GM12878 (cell line): ENCODE data around the gene FOXJ1. TPM values are rescaled to one million over a fixed set of nuclear protein-coding genes. Genes with fewer than 3 reads are reported as not detected.

Source experiments
- ATAC-seq: fragments of 200-7000 bp; cut with Tn5 transposase; 3 replicates; pipeline ENCODE4 v1.9.1; 2020; ENCODE audit warnings: mild to moderate bottlenecking, moderate library complexity
- BruUV-seq: library from RNA; stranded (reverse); fragments of 400-500 nt; replicated peaks from 2 replicates; lab custom pipeline; 2021; lab: Mats Ljungman, UMichigan
- CTCF ChIA-PET: fragments of 300-600 bp; sonication (Branson Sonifier 250); formaldehyde crosslinking; extraction: SDS; loops from one replicate; lab custom pipeline; 2021; ENCODE audit warnings: inconsistent platforms; lab: Yijun Ruan, JAX
- POLR2A ChIA-PET: fragments of 350-600 bp; formaldehyde crosslinking; extraction: SDS; loops from one replicate; lab custom pipeline; 2021; ENCODE audit warnings: inconsistent platforms; lab: Charles Lee
- RAD21 ChIA-PET: fragments of 300-600 bp; sonication (Branson Sonifier 250); formaldehyde crosslinking; loops from one replicate; lab custom pipeline; 2023; ENCODE audit warnings: antibody characterized with exemption; ENCODE audit not compliant: unreplicated experiment; lab: Charles Lee
- SMC1A ChIA-PET: fragments of 300-600 bp; sonication (Branson Sonifier 250); formaldehyde crosslinking; loops from one replicate; lab custom pipeline; 2023; ENCODE audit not compliant: unreplicated experiment, uncharacterized antibody; lab: Charles Lee
- DNase-seq: peaks from one replicate; pipeline ENCODE4 v3.0.0-alpha.2; 2011; ENCODE audit warnings: low read depth, low spot score
- FAIRE-seq: peaks from 3 replicates; lab custom pipeline; 2011; peaks lifted over from hg19 to GRCh38; lab: Jason Lieb, UNC
- H2AFZ ChIP-seq: 2 replicates; pipeline ENCODE4 v1.6.0; 2011; ENCODE audit warnings: low read depth, low read length, control low read depth; ENCODE audit not compliant: control insufficient read depth
- H3K27ac ChIP-seq: 2 replicates; pipeline ENCODE4 v1.5.1; 2011; ENCODE audit warnings: control low read depth; ENCODE audit not compliant: control insufficient read depth, insufficient read depth
- H3K27me3 ChIP-seq, 2 experiments: replicated peaks in 1 of 2; 2 replicates each; pipeline versions ENCODE4 v1.6.0 to v1.6.1; 2011; ENCODE audit warnings: low read length in 1 of 2; ENCODE audit not compliant: control insufficient read depth in 2 of 2, insufficient read depth in 2 of 2
- H3K36me3 ChIP-seq, 2 experiments: 2 replicates each; pipeline ENCODE4 v1.5.1; 2011; ENCODE audit warnings: low read length in 1 of 2; ENCODE audit not compliant: control insufficient read depth in 2 of 2, insufficient read depth in 2 of 2
- H3K4me1 ChIP-seq: 2 replicates; pipeline ENCODE4 v1.6.1; 2011; ENCODE audit warnings: mild to moderate bottlenecking, low read length, moderate library complexity, mixed read lengths; ENCODE audit not compliant: control insufficient read depth, insufficient read depth
- H3K4me2 ChIP-seq: 2 replicates; pipeline ENCODE4 v1.6.0; 2011; ENCODE audit warnings: control low read depth; ENCODE audit not compliant: control insufficient read depth, insufficient read depth
- H3K4me3 ChIP-seq: fragments of 200-600 bp; sonication (generic); 2 replicates; pipeline ENCODE4 v1.5.1; 2016
- H3K79me2 ChIP-seq: 2 replicates; pipeline ENCODE4 v1.6.0; 2011; ENCODE audit warnings: low read length; ENCODE audit not compliant: control insufficient read depth, insufficient read depth
- H3K9ac ChIP-seq: 2 replicates; pipeline ENCODE4 v1.8.0; 2011; ENCODE audit warnings: low read length, control low read depth, mixed read lengths; ENCODE audit not compliant: control insufficient read depth, insufficient read depth
- H3K9me3 ChIP-seq: replicated peaks from 3 replicates; pipeline ENCODE4 v1.5.1; 2011; ENCODE audit warnings: mild to moderate bottlenecking, low read length; ENCODE audit not compliant: control insufficient read depth, insufficient read depth
- H4K20me1 ChIP-seq: 2 replicates; pipeline ENCODE4 v1.6.0; 2011; ENCODE audit not compliant: control insufficient read depth, insufficient read depth
- BCL11A ChIP-seq: IDR thresholded peaks from 2 replicates; pipeline ENCODE4 v1.6.1; 2011; ENCODE audit warnings: low read depth, low read length
- BHLHE40 ChIP-seq, 2 experiments: fragments of 450-650 bp in 1 of 2; IDR thresholded peaks; 2 replicates each; pipeline ENCODE4 v1.6.1; 2011 to 2017; ENCODE audit warnings: low read depth in 2 of 2, borderline replicate concordance in 1 of 2, improper control_type of control experiment in 1 of 2, low read length in 1 of 2, mild to moderate bottlenecking in 1 of 2
- E2F8 ChIP-seq: fragments of 450-650 bp; IDR thresholded peaks from 2 replicates; pipeline ENCODE4 v1.6.1; 2018; ENCODE audit warnings: mild to moderate bottlenecking, low read depth, moderate library complexity; ENCODE audit not compliant: partially characterized antibody
- ELK1 ChIP-seq: IDR thresholded peaks from 2 replicates; pipeline ENCODE4 v1.6.1; 2012; ENCODE audit warnings: low read depth, low read length, improper control_type of control experiment
- ETV6 ChIP-seq, 2 experiments: fragments of 450-650 bp in 1 of 2; IDR thresholded peaks in 1 of 2; conservative IDR thresholded peaks in 1 of 2; 2 replicates each; pipeline ENCODE4 v1.6.1; 2014; ENCODE audit warnings: antibody characterized with exemption in 1 of 2, borderline replicate concordance in 1 of 2, low read depth in 1 of 2, mild to moderate bottlenecking in 1 of 2, moderate library complexity in 1 of 2
- IRF4 ChIP-seq: IDR thresholded peaks from 2 replicates; pipeline ENCODE4 v1.6.1; 2011; ENCODE audit warnings: low read depth, low read length
- MTA3 ChIP-seq: IDR thresholded peaks from 2 replicates; pipeline ENCODE4 v1.6.1; 2012; ENCODE audit warnings: low read length, inconsistent platforms, borderline replicate concordance
- NFYB ChIP-seq: IDR thresholded peaks from 2 replicates; pipeline ENCODE4 v1.6.1; 2011; ENCODE audit warnings: low read depth, mild to moderate bottlenecking, low read length, improper control_type of control experiment, moderate library complexity; ENCODE audit not compliant: insufficient read depth
- POLR2A ChIP-seq: IDR thresholded peaks from 2 replicates; pipeline ENCODE4 v1.6.1; 2011; ENCODE audit warnings: low read depth, mild to moderate bottlenecking, low read length
- POLR2AphosphoS2 ChIP-seq: IDR thresholded peaks from 2 replicates; pipeline ENCODE4 v1.6.1; 2011; ENCODE audit warnings: low read depth, mild to moderate bottlenecking, low read length, improper control_type of control experiment, moderate library complexity
- RUNX3 ChIP-seq: IDR thresholded peaks from 2 replicates; pipeline ENCODE4 v1.6.1; 2012; ENCODE audit warnings: low read length, inconsistent platforms
- SP1 ChIP-seq: IDR thresholded peaks from one replicate; pipeline ENCODE4 v1.6.1; 2011; ENCODE audit warnings: low read depth, low read length
- ZNF592 ChIP-seq: fragments of 450-650 bp; IDR thresholded peaks from 2 replicates; pipeline ENCODE4 v1.6.1; 2017; ENCODE audit warnings: mild to moderate bottlenecking, moderate library complexity
- WGBS: methylation state at CpG from one replicate; pipeline ENCODE4 v1.1.6; 2016; ENCODE audit warnings: low lambda C conversion rate; ENCODE audit not compliant: insufficient replicate concordance, insufficient coverage; ENCODE audit errors: missing lambda C conversion rate; 5-methylcytosine and 5-hydroxymethylcytosine counted together
- in situ Hi-C: fragments of 300-500 bp; cut with MboI; formaldehyde crosslinking; loops from 9 replicates; pipeline ENCODE4 v1.14.3; 2018; ENCODE audit warnings: mixed read lengths
- intact Hi-C: fragments of 100-400 bp; cut with micrococcal nuclease; formaldehyde crosslinking; loops from one replicate; pipeline ENCODE4 v1.14.2; 2022; ENCODE audit not compliant: unreplicated experiment
- polyA plus RNA-seq, 11 experiments: library from polyadenylated mRNA; depleted of rRNA in 4 of 11; unstranded in 6 of 11; stranded (reverse) in 5 of 11; fragments of >200 nt; fragmentation: Nextera tagmentation in 4 of 11; fragmentation: Illumina TruSeq in 1 of 11; extraction: Ambion mirVana in 4 of 11; extraction: Trizol in 1 of 11; gene quantifications; 1 replicate in 1 of 11; 2 replicates in 10 of 11; pipeline versions ENCODE4 v1.2.1 to v1.2.3, GENCODE V29; 2011 to 2016; ENCODE audit warnings: inconsistent platforms in 2 of 11, missing spikeins in 2 of 11, low read depth in 1 of 11
- total RNA-seq, 4 experiments: library from RNA; depleted of rRNA in 3 of 4; stranded (reverse); fragments of >200 nt in 3 of 4; fragmentation: Illumina TruSeq in 1 of 4; extraction: Trizol in 1 of 4; gene quantifications; 2 replicates each; pipeline versions ENCODE4 v1.2.1 to v1.2.3, GENCODE V29; 2013 to 2021

The FOXJ1 gene
- total and polyA plus RNA-seq, 10 of the 15 experiments (the other 5 are each of a cell fraction or from before 2014, with no cell fraction given), result not detected

GRCh38 chr17:76120658-76121008 is 20.4 kb downstream of the FOXJ1 start:
- Histone ChIP-seq H2AFZ (no peak overlapping the region), H3K9ac (no peak overlapping the region), H3K4me1 (peaks cover 6% of the 10 kb centered on the region), H3K36me3 (no peaks in the 10 kb centered on the region), H3K27ac (no peak overlapping the region), H3K4me2 (no peak overlapping the region), H3K27me3 (no peaks in the 10 kb centered on the region), H3K9me3 (no peaks in the 10 kb centered on the region), H3K4me3 (no peak overlapping the region), H3K79me2 (no peaks in the 10 kb centered on the region), H4K20me1 (no peaks in the 10 kb centered on the region)
- in situ Hi-C loops, result loop anchor here (5.0 kb wide), 1 partner anchor 162 kb away; no protein-coding TSS in a partner anchor
- POLR2A ChIA-PET, result interaction anchor here (0.5 to 0.9 kb wide), 3 partner anchors 159 to 604 kb away, joined by 3 to 5 read pairs (median 3); no protein-coding TSS in a partner anchor
- WGBS, result 61% methylated on average over 5 of the region's 5 CpGs
- ATAC-seq, result no peak
- CTCF ChIA-PET, result interaction anchor here (0.6 to 18.3 kb wide), 15 partner anchors 13 to 277 kb away, joined by 3 to 316 read pairs (median 4); no protein-coding TSS in a partner anchor
- FAIRE-seq, result no peak
- RAD21 ChIA-PET, result interaction anchor here (0.9 to 9.9 kb wide), 6 partner anchors 60 to 177 kb away, joined by 3 to 149 read pairs (median 40); no protein-coding TSS in a partner anchor
- no TSS peak for BruUV-seq
- SMC1A ChIA-PET, result interaction anchor here (0.7 to 9.0 kb wide), 4 partner anchors 10 to 159 kb away, joined by 3 to 77 read pairs (median 28); no protein-coding TSS in a partner anchor
- no peak for DNase-seq
- intact Hi-C loops, result loop anchor here (1.0 to 10.0 kb wide), 3 partner anchors 62 to 264 kb away; partner anchors contain the start of gene SPHK1
- TF ChIP-seq ELK1 (no peak), SP1 (no peak), MTA3 (no peak), BCL11A (no peak), RUNX3 (no peak), NFYB (no peak), POLR2A (no peak), POLR2AphosphoS2 (no peak), ZNF592 (no peak), E2F8 (no peak), ETV6 (conservative IDR thresholded peaks at IDR 0.05 in 1 of 2, IDR thresholded peaks at IDR 0.05 in 1 of 2; ENCODE audit: borderline replicate concordance in 1 of 2, low read depth in 1 of 2) (no peak), BHLHE40 (IDR thresholded peaks at IDR 0.05; ENCODE audit: borderline replicate concordance in 1 of 2, low read depth in 2 of 2, low read length in 1 of 2) (no peak), IRF4 (no peak)
